HEK293 (cell line): ENCODE data around the gene EIPR1.

ENCODE experiments used
- CTCF ChIP-seq: fragments of 450-650 bp; formaldehyde crosslinking; IDR thresholded peaks from 2 replicates; pipeline ENCODE4 v1.5.1; 2016; ENCODE audit warnings: missing biosample characterization, missing genetic modification characterization
- ZFP37 ChIP-seq: fragments of 450-650 bp; formaldehyde crosslinking; IDR thresholded peaks from 2 replicates; pipeline ENCODE4 v1.5.1; 2016; ENCODE audit warnings: missing biosample characterization, missing genetic modification characterization

DNA sequence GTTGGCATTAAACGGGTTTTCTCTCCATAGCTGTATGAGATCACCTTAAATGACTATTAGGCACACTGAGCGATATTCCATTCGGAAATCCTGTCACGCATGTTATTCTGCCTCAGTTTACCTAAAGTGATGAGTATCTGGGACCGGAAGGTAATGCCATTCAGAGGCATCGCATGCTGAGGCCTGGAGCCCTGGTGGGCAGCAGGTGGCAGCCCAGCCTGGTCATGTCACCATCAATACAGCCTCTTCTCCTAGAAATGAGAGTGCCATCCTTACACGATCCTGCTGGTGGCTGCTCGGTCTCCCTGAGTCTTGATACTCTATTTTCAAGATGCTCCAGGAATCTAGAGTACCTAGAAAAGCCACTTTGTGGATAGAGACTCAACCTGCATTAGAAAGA, 119.8 kb downstream of the EIPR1 start:
- TF ChIP-seq CTCF (tag by site-specific recombination) (no peak), ZFP37 (tag by site-specific recombination) (no peak)
